ENCODE measurements around the gene MYCBP.

DNA sequence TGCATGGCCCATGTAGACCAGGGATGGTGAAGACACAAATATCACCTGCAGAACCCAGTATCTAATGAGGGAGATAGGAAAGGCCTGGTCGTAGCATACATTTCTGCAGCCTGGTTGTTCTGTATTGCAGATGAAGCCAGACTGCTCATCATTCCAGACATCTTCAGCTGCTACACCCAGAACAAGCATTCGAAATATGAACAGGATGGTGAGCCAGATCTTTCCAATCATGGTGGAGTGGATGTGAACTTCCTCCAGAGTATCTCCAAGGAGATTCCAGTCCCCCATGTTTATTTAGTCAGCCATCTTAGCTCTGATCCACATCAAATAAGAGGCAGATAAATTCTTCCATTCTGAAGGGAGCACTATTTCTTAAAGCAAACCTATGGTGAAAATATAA, 2.7 kb upstream of the MYCBP start:
- TF ChIP-seq, protein P1, sequence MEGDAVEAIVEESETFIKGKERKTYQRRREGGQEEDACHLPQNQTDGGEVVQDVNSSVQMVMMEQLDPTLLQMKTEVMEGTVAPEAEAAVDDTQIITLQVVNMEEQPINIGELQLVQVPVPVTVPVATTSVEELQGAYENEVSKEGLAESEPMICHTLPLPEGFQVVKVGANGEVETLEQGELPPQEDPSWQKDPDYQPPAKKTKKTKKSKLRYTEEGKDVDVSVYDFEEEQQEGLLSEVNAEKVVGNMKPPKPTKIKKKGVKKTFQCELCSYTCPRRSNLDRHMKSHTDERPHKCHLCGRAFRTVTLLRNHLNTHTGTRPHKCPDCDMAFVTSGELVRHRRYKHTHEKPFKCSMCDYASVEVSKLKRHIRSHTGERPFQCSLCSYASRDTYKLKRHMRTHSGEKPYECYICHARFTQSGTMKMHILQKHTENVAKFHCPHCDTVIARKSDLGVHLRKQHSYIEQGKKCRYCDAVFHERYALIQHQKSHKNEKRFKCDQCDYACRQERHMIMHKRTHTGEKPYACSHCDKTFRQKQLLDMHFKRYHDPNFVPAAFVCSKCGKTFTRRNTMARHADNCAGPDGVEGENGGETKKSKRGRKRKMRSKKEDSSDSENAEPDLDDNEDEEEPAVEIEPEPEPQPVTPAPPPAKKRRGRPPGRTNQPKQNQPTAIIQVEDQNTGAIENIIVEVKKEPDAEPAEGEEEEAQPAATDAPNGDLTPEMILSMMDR (IDR thresholded peaks at IDR 0.05): no peak
- TF ChIP-seq POLR2A (IDR thresholded peaks at IDR 0.05): no peak

All from body of pancreas (tissue), 4 donors.